Lower leg skin (tissue), 3 donors: ENCODE results near the gene SIVA1.

Experiments
- POLR2A ChIP-seq, 2 donors: fragments of 450-650 bp; IDR thresholded peaks; one replicate each; pipeline ENCODE4 v1.6.1; 2016 to 2017; ENCODE audit warnings: antibody characterized with exemption in 2 of 2, mild to moderate bottlenecking in 1 of 2, moderate library complexity in 1 of 2
- TF ChIP-seq, protein P1 (sequence below), 3 donors: fragments of 450-650 bp; IDR thresholded peaks; one replicate each; pipeline ENCODE4 v1.5.1; 2016; ENCODE audit warnings: antibody characterized with exemption in 3 of 3, mild to moderate bottlenecking in 3 of 3, moderate library complexity in 2 of 3

DNA sequence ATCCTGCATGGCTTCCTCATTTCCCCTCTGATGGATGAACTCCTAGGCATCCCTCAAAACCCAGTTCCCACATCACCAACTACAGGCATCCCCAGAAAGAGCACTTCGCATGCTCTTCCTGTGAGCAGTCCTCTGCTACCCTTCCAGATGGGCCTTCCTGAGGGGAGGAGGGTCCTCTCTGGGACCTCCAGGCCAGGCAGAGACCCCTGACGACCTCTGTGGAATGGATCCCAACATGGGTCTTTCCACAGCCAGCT lies 40.7 kb downstream of the SIVA1 start:
- TF ChIP-seq, protein P1, sequence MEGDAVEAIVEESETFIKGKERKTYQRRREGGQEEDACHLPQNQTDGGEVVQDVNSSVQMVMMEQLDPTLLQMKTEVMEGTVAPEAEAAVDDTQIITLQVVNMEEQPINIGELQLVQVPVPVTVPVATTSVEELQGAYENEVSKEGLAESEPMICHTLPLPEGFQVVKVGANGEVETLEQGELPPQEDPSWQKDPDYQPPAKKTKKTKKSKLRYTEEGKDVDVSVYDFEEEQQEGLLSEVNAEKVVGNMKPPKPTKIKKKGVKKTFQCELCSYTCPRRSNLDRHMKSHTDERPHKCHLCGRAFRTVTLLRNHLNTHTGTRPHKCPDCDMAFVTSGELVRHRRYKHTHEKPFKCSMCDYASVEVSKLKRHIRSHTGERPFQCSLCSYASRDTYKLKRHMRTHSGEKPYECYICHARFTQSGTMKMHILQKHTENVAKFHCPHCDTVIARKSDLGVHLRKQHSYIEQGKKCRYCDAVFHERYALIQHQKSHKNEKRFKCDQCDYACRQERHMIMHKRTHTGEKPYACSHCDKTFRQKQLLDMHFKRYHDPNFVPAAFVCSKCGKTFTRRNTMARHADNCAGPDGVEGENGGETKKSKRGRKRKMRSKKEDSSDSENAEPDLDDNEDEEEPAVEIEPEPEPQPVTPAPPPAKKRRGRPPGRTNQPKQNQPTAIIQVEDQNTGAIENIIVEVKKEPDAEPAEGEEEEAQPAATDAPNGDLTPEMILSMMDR (IDR thresholded peaks at IDR 0.05): no peak
- TF ChIP-seq POLR2A (IDR thresholded peaks at IDR 0.05): no peak
